ENCODE measurements around the gene ALOX15.
"Not testable (repeated sequence)": the region's sequence is repeated elsewhere in the genome, so short reads cannot be mapped to it uniquely, and the experiment has no call there.

Gene ALOX15

GRCh38 chr17:4652997-4653396 is 11.5 kb upstream of the ALOX15 start:
- DNase-seq (ENCODE audit: low read depth): no peak

- no peak for DNase-seq (ENCODE audit: low read depth)
Measured at GRCh38 chr17:4648741-4649140, 7.3 kb upstream of the ALOX15 start.

- no peak for DNase-seq (ENCODE audit: low read depth)
Measured at GRCh38 chr17:4645642-4646041, 4.2 kb upstream of the ALOX15 start.

- DNase-seq (ENCODE audit: low read depth): no peak
Measured at GRCh38 chr17:4643676-4644075, 2.2 kb upstream of the ALOX15 start.

- no peak for DNase-seq (ENCODE audit: low read depth)
Measured at GRCh38 chr17:4642286-4642685, 808 bp upstream of the ALOX15 start.

- DNase-seq (ENCODE audit: low read depth): not testable (repeated sequence)
Measured at GRCh38 chr17:4640569-4641188, 799 bp downstream of the ALOX15 start.

GRCh38 chr17:4639301-4640059 is 2.0 kb downstream of the ALOX15 start:
- not testable (repeated sequence) for DNase-seq (ENCODE audit: low read depth)

GRCh38 chr17:4638766-4639165 is 2.7 kb downstream of the ALOX15 start:
- DNase-seq (ENCODE audit: low read depth): not testable (repeated sequence)

- DNase-seq (ENCODE audit: low read depth): no peak
Measured at GRCh38 chr17:4636474-4637100, 4.9 kb downstream of the ALOX15 start.

- DNase-seq (ENCODE audit: low read depth): no peak
Measured at GRCh38 chr17:4635823-4636375, 5.6 kb downstream of the ALOX15 start.

GRCh38 chr17:4634976-4635375 is 6.5 kb downstream of the ALOX15 start:
- no peak for DNase-seq (ENCODE audit: low read depth)

GRCh38 chr17:4633643-4634042 is 7.8 kb downstream of the ALOX15 start:
- no peak for DNase-seq (ENCODE audit: low read depth)

GRCh38 chr17:4632581-4632920 is 8.9 kb downstream of the ALOX15 start:
- DNase-seq (ENCODE audit: low read depth): no peak

GRCh38 chr17:4631836-4632580 is 9.5 kb downstream of the ALOX15 start:
- no peak for DNase-seq (ENCODE audit: low read depth)

GRCh38 chr17:4631431-4631830 is 10.0 kb downstream of the ALOX15 start:
- DNase-seq (ENCODE audit: low read depth): no peak

GRCh38 chr17:4626734-4627256 is 14.7 kb downstream of the ALOX15 start:
- DNase-seq (ENCODE audit: low read depth): no peak

GRCh38 chr17:4625181-4625617 is 16.3 kb downstream of the ALOX15 start:
- DNase-seq (ENCODE audit: low read depth): no peak

- DNase-seq (ENCODE audit: low read depth): not testable (repeated sequence)
Measured at GRCh38 chr17:4624451-4624911, 17.0 kb downstream of the ALOX15 start.

- no peak for DNase-seq (ENCODE audit: low read depth)
Measured at GRCh38 chr17:4623249-4623648, 18.2 kb downstream of the ALOX15 start.

- no peak for DNase-seq (ENCODE audit: low read depth)
Measured at GRCh38 chr17:4622375-4622774, 19.1 kb downstream of the ALOX15 start.

- no peak for DNase-seq (ENCODE audit: low read depth)
Measured at GRCh38 chr17:4620531-4621101, 20.9 kb downstream of the ALOX15 start.

All from stimulated activated CD8-positive, alpha-beta memory T cell treated with anti-CD3 and anti-CD28 coated beads, Interleukin-15, amount 100 ng/mL, for 1 hour (primary cell).